ENCODE measurements around the gene PAMR1.
"Not testable (repeated sequence)": the region's sequence is repeated elsewhere in the genome, so short reads cannot be mapped to it uniquely, and the experiment has no call there.

Gene PAMR1

DNA sequence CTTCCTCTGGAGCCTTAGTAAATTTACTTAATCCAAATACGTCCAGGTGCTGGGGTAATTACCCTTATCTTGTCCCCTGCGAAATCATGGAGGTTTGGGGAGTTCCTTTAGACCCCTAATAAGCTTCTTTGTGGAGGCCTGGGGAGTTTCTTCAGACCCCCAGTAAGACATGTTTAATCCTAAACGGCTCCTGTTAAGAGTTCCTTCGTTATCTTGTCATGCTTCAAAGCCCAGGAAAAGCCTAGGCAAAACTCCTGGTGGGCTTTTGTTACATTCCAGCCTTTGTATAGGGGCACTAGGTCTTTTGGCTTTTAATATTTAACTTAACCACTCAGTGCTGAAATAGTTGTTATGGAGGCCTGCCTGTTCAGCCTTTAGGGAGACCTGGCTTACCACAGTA, 18.1 kb upstream of the PAMR1 start:
- no peak for DNase-seq

DNA sequence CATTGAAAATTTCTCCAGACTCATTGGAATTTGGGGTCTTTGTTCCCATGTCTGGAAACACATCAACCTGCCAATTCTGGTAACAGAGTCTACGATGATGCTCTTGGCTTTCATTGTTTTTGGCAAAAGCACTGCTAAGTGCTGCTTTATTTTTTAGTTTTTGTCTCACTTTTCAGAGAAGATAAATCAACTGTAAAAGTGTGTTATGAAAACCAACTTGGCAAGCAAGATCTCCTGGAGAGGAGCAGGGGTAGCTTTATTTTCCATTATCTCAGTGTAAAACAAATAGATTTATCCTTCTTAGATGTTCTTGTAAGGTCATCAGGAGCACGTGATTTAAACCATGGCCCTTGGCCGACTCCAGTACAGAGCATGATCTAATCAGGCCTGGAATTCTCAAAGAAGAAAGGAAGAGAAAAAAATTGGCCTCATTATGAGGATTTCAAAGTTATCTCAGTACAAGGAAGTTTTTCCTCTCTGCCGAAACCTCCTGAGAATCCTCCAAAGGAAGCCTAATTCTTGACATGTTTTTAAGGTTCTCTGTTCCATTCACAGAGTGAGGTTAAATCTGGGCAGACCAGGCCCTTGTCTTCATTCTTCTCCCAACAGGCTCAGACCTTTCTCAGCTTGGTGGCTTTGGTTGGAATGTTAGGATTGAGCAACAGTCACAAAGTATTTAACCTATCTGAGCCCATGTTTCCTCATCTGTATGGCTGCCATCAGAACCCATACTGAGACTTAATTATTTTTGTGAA, 16.4 kb upstream of the PAMR1 start:
- DNase-seq: no peak

DNA sequence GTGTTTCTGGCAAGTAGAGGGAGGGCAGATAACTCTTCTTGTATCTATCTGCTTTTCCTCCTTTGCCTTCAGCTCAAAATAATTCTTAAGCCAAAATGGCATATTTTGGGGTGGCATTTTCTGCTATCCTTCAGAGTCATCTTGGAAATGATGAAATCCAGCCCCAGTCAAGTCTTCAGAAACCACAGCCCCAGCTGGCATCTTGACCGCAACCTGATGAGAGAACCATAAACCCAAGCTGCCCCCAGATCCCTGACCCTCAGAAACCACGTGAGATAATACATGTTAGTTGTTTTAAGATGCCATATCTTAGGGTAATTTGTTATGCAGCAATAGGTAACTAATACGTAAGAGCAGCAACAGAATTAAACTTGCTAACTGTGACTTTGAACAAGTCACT, 15.1 kb upstream of the PAMR1 start:
- DNase-seq: no peak

DNA sequence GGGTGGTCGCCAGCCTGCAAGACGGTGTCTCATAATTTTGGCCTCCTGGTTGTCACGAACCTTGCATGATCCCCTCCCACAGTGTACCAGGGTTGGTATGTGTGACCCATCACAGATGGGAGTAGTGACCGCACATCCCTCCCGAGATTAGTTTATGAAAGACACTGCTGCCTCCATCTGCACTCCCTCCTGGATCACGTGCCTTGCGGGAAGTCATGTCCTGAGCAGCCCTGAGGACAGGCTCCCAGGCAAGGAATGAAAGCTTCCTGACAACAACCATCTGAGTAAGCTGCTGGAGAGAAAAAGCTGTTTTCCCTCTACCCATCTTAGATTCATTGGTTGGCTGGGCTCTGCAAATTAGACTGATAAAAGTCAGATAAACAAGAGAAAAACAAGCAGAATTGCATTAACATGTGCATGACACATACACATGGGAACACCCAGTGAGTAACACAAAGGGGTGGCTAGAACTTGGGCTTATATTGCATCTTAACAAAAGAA, 14.4 kb upstream of the PAMR1 start:
- no peak for DNase-seq

DNA sequence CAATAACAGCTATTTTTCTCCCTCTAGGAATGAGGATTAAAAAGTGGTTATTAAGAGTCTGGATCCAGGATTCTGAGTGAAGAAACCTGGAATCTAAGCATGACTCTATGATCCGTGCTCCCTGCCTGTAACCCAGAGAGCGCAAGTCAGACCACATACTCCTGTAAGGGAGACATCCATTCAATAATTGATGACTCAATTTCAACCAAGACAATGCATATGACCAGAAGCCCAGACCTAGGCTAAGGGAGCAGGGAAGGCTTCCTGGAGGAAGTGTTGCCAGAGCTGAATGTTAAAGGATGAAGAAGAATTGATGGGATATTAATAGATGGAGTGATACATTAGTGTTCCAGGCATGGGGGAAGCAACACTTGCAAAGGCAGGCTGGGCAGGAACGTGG, 13.8 kb upstream of the PAMR1 start:
- DNase-seq: no peak

DNA sequence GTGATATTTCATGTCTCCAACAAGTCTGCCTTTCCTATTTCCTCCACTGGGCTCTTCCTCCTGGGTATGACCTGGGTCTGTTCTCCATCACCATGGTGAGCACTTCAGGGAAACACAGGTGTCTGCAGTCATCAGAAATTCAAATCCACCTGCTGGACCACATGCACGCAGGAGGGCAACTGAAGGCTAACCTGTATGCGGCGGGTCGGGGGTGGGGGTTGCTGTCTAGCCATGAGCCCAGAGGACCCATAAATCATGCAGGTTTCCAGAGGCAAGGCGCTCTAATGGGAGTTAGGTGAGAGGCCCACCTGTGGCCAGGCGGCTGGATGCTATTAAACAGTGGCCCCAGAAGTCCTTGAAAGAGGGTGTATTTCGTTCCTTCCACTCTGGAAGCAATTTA, 11.1 kb upstream of the PAMR1 start:
- DNase-seq: no peak

DNA sequence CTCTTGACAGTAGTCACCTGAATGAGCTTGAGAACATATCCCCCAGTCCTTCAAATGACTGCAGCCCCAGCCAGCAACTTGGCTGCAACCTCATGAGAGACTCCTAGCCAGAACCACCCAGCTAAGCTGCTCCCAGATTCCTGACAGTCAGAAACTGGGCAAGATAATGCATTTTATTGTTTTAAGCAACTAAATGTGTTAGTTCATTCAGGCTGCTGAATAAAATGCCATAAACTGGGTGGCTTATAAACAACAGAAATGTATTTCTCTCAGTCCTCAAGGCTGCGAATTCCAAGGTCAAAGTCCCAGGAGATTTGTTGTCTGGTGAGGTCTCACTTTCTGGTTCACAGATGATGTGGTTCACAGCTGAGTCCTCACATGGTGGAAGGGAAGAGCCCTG, 5.8 kb upstream of the PAMR1 start:
- no peak for DNase-seq

DNA sequence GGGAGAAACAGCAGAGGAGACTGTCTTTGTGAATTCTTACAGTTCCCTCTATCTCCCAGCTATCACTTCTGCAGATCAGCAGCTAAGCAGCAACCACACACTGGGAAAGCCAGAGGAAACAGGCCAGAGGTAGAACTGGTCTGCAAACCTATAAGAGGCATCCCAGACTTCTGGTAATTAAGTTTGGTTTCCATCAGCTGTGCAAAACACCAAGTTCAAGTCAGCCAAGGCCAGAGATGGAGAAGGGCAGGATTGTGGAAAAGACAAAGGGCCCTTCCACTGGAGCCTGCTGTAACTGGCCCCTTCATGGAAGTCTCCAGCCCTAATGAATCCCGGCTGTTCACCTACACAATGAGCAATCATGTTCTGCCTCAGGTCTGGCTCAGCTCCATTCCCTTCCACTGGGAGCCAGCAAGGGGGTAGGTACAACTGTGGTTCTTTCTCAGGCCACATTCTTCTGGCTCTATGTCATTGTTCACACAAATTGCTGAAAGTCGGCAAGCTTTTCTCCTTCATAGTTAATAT, 4.6 kb upstream of the PAMR1 start:
- no peak for DNase-seq

DNA sequence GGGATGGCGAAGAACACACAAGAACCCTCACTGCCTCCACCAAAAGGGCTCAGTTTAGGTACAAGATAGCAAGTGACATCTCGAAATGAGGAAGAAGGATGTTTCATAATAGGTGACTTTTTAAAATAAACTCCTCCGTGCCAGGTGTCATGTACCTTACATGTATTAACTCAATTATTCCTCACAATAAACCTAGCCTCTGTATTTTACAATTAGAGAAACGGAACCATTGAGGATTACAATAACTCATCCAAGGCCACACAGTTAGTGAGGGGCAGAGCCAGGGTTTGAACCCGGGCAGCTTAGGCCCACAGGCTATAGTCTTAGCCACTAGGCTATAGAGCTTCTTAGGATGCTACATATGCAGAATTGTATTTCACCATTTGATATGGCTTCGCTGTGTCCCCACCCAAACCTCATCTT, 965 bp upstream of the PAMR1 start:
- DNase-seq: no peak

DNA sequence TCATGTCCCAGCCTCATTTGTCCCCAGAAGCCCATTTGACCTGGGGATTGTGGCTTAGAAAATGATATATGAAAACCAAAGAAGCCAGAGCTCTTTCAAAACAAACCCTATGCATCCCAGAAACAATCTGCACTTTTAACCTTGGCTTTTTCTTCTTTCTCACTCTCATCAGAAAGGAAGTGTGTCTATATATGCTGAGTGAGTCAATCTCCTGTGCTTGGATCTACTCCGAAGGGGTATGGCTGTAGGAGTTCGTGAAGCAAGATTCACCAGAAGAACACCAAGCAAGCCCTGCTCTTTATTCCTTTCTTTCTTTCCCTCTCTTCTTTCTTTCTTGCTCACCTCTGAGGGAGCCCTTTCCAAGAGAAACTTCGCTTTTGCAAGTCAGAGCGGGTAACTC, 636 bp downstream of the PAMR1 start:
- DNase-seq: no peak

DNA sequence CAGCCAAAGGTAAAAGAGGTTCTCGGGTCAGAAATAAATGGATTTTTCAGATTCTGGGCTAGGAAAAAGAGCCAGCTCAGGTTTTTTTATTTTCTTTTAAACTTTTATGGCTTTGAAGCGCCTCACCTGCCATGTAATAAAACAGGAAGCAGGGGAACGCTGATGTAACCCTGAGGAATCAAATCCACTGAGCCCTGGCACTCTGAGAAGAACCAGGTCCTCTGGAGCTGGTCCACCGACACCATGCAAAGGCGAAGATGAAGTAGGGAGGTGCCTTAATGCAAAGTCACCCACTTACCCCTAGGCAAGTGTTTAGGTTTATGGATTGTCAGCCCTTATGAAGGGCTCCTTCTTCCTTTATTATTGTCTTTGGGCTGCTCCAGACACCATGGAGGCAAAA, 1.6 kb downstream of the PAMR1 start:
- no peak for DNase-seq

DNA sequence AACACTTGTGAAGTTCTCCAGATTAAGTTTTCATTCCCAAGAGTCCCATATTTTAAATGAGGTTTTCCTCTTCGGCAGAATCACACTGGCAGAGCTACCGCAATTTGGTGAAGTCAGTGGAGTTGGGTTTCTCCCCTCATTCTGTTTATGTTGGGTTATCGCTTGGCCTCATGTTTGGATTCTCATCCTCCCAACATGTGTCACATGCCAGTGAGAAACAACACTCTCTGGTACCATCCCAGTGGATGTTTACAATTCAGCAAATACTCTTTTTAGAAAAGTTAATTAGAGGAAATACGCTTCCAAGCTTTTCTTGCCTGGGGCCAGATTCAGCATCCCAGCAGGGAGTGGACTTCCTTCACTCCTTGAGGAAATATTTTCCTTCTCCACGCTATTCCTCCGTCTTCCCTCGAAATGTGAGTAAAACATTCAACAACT, 2.1 kb downstream of the PAMR1 start:
- no peak for DNase-seq

DNA sequence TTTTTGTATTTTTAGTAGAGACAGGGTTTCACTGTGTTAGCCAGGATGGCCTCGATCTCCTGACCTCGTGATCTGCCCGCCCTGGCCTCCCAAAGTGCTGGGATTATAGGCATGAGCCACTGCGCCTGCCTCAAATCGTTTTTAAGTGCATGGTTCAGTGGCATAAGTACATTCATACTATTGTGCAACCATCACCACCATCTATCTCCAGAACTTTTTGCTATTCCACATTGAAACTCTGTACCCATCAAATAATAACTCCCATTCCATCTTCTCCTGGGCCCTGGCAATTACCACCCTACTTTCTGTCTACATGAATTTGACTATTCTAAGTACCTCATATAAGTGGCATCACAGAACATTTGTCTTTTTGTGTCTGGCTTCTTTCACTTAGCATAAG, 3.3 kb downstream of the PAMR1 start:
- not testable (repeated sequence) for DNase-seq

DNA sequence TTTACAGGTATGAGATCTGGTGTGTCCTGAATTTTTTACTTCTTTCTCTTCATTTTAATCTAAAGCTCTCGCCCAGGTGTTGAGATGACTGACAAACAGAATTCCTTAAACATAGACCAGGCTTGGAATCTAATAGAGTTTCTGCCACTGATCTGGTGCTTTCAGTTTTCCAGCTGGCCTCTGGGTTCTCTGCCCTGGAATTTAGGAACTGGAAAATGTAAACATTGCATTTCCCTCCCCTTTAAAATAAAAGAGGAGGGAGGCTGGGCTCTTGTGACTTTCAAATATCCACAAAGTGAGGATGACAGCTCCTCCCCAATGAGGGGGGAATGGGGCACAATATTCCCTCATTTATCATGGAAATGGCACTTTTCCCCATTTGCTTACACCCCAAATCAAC, 5.0 kb downstream of the PAMR1 start:
- no peak for DNase-seq

DNA sequence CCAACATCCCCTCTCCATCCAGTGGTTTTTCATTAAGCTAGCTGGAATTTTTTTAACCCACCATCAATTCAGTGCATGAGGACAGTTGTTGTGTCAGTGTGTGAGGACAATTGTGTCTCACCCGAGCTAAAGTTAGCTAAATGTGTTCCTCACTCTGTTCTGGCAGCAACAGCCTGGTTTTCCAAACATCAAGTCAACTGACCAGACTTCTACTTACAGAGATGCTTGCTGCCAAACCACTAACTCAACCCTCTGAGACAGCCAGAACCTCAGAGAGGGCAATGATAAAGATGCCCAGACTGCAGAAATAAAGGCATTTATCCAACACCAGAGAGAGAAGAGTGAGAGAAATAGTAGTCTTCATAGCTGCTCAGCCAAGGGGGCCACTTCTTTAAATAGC, 6.7 kb downstream of the PAMR1 start:
- no peak for DNase-seq

DNA sequence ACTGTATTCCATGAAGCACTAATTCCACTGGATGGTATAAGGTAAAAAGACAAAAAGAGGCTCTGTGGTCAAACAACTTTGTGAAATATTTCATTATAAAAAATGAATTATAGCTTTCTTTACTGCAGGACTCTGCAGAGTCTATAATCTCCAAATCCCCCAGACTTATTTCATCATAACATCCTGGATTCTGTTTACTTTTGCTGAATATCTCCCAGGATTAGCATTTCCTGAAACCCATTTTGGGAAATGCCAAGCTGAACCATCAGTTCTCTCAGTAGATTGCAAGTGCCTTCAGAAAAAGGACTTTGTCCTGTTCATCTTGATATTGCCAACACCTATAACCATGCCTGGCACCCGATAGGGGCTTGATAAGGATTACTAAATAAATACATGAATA, 7.9 kb downstream of the PAMR1 start:
- no peak for DNase-seq

DNA sequence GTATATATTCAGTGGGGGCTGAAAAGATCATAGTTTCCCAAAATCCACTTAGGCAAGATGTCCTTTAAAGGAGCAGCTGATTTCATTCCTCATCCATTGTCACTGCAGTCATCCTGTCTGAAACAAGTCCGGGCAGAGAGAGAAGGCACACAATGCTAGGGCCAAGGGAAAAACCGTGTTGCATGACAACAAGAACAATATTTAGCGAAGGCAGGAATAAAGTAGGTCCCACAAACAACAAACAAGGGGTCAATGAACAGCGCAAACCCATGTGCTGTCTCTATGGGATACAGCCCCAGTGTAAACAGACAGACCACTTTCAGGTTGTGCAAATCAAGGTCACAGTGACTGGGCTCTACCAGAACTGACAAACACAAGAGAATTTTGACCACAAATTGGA, 9.0 kb downstream of the PAMR1 start:
- DNase-seq: no peak

DNA sequence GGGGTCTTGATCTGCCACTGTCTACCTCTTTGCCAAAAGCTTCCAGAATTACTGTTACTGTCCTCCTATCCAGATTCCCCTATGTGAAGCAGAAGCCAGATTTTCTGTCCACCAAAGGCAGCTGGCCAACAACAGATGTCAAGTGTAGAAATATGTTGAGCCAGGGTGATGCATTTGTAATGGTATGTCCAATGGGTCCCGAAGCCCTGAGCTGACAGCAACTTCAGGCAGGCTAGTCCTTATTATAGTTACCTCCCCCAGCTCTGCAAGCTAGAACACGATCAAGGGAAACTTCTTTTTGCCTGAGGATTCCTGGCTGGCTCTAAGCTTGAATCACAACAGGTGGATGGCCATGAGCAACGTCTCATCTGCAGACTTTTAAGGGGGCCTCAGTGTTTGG, 10.2 kb downstream of the PAMR1 start:
- DNase-seq: no peak

DNA sequence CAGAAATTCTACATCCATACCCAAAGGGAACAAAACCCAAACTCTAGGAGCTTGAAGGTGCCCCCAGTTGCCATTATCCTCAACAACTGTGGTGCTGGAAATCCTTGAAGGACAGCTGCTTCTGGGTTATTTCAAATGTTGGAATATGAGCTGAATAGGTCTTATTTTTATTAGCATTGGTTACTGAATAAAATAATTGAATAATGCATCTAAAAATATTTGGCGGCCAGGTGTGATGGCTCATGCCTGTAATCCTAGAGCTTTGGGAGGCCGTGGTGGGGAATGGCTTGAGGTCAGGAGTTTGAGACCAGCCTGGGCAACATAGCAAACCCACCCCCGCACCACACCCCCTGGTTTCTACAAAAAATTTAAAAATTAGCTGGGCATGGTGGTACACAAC, 10.9 kb downstream of the PAMR1 start:
- no peak for DNase-seq

DNA sequence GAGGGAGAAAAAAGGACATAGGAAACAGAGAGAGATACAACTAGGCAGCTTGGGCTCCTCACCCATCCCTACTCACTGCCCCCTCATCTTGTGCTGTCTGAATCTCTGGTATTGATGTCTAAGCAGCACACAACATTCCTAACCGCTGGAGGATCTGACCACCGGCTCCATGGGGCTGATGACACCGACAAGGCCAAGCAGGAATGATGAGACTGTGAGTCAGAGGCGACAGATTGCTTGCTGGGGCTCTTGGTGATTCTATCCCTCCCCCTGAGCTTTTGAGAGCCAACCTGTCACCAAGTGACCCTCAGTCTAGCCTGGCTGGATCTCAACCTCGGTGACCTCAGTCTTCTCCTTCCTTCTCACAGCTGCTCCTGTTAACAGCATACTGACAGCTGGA, 13.8 kb downstream of the PAMR1 start:
- DNase-seq: no peak

DNA sequence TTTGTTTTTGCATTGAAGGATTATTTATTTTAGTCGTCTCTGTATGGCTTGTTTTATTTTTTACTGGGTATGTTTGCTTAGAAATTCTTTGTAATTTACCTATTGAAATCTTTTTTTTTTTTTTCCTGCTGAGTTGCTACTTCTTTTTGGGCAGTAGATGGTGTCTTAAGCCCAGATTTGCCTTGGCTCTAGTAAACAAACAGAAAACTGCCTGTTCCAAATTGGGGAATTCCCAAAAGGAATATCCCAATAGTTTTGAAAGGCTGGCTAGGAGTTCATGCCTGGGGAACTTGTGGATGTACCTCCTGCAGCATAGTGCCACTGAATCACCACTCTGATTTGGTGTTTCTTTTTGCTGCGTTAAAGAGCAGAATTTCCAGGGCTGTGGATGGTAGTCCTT, 17.7 kb downstream of the PAMR1 start:
- DNase-seq: no peak

DNA sequence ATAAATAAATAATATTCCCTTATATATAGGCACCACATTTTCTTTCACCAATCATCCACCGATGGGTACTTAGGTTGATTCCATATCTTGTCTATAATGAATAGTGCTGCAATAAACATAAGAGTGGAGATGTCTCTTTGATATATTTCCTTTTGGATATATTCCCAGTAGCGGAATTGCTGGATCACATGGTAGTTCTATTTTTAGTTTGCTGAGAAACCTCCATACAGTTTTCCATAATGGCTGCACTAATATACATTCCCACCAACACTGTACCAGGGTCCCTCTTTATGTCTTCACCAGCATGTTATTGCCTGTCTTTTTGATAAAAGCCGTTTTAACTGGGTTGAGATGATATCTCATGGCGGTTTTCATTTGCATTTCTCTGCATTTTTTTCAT, 23.6 kb downstream of the PAMR1 start:
- DNase-seq: no peak

DNA sequence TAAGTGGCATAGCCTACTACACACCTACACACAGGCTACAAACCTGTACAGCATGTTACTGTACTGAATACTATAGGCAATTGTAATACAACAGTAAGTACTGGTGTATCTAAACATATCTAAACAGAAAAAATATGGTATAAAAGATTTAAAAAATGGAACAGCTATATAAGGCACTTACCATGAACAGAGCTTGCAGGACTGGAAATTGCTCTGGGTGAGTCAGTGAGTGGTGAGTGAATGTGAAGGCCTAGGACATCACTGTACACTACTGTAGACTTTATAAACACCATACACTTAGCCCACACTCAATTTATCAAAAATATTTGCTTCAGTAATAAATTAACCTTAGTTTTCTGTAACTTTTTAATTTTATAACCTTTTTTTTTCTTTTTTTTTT, 24.7 kb downstream of the PAMR1 start:
- no peak for DNase-seq

DNA sequence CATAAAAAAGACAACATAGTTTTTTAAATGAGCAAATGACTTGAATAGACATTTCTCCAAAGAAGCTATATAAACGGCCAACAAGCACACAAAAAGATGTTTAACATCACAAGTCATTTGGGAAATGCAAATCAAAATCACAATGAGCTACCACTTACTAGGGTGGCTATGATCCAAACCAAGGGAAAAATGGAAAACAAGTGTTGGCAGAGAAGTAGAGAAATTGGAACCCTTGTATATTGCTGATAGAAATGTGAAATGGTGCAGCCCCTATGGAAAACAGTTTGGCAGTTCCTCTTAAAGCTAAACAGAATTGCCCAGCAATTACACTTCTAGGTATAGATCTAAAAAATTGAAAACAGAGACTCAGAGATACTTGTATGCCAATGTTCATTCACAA, 29.0 kb downstream of the PAMR1 start:
- no peak for DNase-seq

DNA sequence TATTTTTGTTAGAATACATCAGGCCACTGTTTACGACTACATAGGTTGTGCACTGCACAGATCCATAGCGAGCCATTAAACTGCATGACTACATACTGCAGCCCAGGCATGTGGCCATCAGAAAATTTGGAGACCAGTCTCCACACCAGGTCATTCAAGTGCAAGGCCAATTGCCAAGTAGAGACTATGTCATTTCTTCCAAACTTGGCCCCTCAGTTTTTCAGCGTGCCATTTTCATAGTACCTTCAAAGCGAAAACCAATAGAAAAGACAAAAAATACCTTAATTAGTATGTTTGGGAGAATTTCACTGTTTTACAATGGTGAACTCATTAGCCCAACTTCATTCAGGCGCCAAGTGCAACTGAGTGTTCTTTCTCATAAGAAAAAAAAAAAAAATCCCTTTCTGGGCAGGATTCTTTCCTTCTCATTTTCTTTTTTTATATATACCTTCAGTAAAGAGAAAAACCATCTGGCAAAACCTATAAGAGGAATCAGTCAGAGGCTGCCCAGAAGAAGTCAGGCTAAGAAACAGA, 30.4 kb downstream of the PAMR1 start:
- no peak for DNase-seq
